ENCODE results near the gene RMND5B. TPM values are rescaled to one million over a fixed set of nuclear protein-coding genes. Genes with fewer than 3 reads are reported as not detected.
A peak's percentile ranks its signal among the peaks of the same experiment; 100 is the strongest.

RMND5B gene
- total RNA-seq, 3 donors from 2014 or later (not counting 1 experiment from before 2014, with no cell fraction given) = 9.2 to 12.7 (median 9.5) TPM

GRCh38 chr5:178131446-178131996 lies 707 bp downstream of the RMND5B start:
- 53% methylated on average over 9 of the region's 10 CpGs for WGBS (ENCODE audit: insufficient coverage)
- Mint-ChIP-seq H3K4me1 (peaks cover 7 to 28% of the 10 kb centered on the region in 2 donors), H3K27me3 (ENCODE audit: low read depth in 2 of 2) (no peaks in the 10 kb centered on the region), H3K36me3 (no peaks in the 10 kb centered on the region), H3K27ac (peak overlapping the region; percentile 5 to 13), H3K9me3 (no peaks in the 10 kb centered on the region), H3K4me3 (peak overlapping the region; percentile 72)
- peak overlapping the region; percentile 72 for H3K4me3 ChIP-seq (ENCODE audit: low read length)
- no peaks in the 10 kb centered on the region for H3K27me3 ChIP-seq (ENCODE audit: control insufficient read depth, insufficient read depth, low read length)
- no peaks in the 10 kb centered on the region for H3K9me3 ChIP-seq (ENCODE audit: control insufficient read depth, insufficient read depth, low read length)
- H3K4me1 ChIP-seq (ENCODE audit: control insufficient read depth, insufficient read depth, low read length) = peaks cover 21% of the 10 kb centered on the region
- intact Hi-C loops (cut with micrococcal nuclease) = no loop called here
- TF ChIP-seq CTCF (IDR thresholded peaks at IDR 0.05) = no peak
- peak overlapping the region; percentile 72 for H3K27ac ChIP-seq (ENCODE audit: low read length)
- ATAC-seq = no peak
- DNase-seq = no peak
- no peaks in the 10 kb centered on the region for H3K36me3 ChIP-seq (ENCODE audit: control insufficient read depth, insufficient read depth, low read length)

GRCh38 chr5:178136990-178137389 lies 6.2 kb downstream of the RMND5B start:
- WGBS (ENCODE audit: insufficient coverage) = 93% methylated on average over 10 of the region's 10 CpGs
- H3K36me3 Mint-ChIP-seq = no peaks in the 10 kb centered on the region
- H3K4me1 ChIP-seq (ENCODE audit: control insufficient read depth, insufficient read depth, low read length) = no peaks in the 10 kb centered on the region

GRCh38 chr5:178137991-178138390 lies 7.2 kb downstream of the RMND5B start:
- no peak for DNase-seq
- no peaks in the 10 kb centered on the region for H3K9me3 ChIP-seq (ENCODE audit: control insufficient read depth, insufficient read depth, low read length)
- Mint-ChIP-seq H3K4me3 (no peak overlapping the region), H3K27ac (no peak overlapping the region), H3K9me3 (no peaks in the 10 kb centered on the region), H3K36me3 (no peaks in the 10 kb centered on the region), H3K27me3 (ENCODE audit: low read depth in 2 of 2) (no peaks in the 10 kb centered on the region), H3K4me1 (peaks cover 0 to 13% of the 10 kb centered on the region in 2 donors)
- WGBS (ENCODE audit: insufficient coverage) = 96% methylated on average over 12 of the region's 12 CpGs
- no peaks in the 10 kb centered on the region for H3K4me1 ChIP-seq (ENCODE audit: control insufficient read depth, insufficient read depth, low read length)
- H3K36me3 ChIP-seq (ENCODE audit: control insufficient read depth, insufficient read depth, low read length) = peaks cover 8% of the 10 kb centered on the region
- no peak overlapping the region for H3K27ac ChIP-seq (ENCODE audit: low read length)
- H3K4me3 ChIP-seq (ENCODE audit: low read length) = no peak overlapping the region
- intact Hi-C loops (cut with micrococcal nuclease) = no loop called here
- H3K27me3 ChIP-seq (ENCODE audit: control insufficient read depth, insufficient read depth, low read length) = no peaks in the 10 kb centered on the region
- no peak for TF ChIP-seq CTCF (IDR thresholded peaks at IDR 0.05)
- no peak for ATAC-seq

More at GRCh38 chr5:178136990-178137389, 6.2 kb downstream of the RMND5B start:
- intact Hi-C loops (cut with micrococcal nuclease) = no loop called here
- no peak for TF ChIP-seq CTCF (IDR thresholded peaks at IDR 0.05)
- ATAC-seq = peak in 1 of 3 donors; percentile 21
- H3K4me3 ChIP-seq (ENCODE audit: low read length) = no peak overlapping the region
- no peaks in the 10 kb centered on the region for H3K9me3 ChIP-seq (ENCODE audit: control insufficient read depth, insufficient read depth, low read length)
- no peak for DNase-seq
- peaks cover 3% of the 10 kb centered on the region for H3K36me3 ChIP-seq (ENCODE audit: control insufficient read depth, insufficient read depth, low read length)
- Mint-ChIP-seq H3K4me3 (no peak overlapping the region), H3K27me3 (ENCODE audit: low read depth in 2 of 2) (no peaks in the 10 kb centered on the region), H3K4me1 (peaks cover 0 to 13% of the 10 kb centered on the region in 2 donors), H3K27ac (no peak overlapping the region), H3K9me3 (no peaks in the 10 kb centered on the region)
- H3K27ac ChIP-seq (ENCODE audit: low read length) = no peak overlapping the region
- no peaks in the 10 kb centered on the region for H3K27me3 ChIP-seq (ENCODE audit: control insufficient read depth, insufficient read depth, low read length)

GRCh38 chr5:178141550-178141949 lies 10.7 kb downstream of the RMND5B start:
- DNase-seq (no peak), ATAC-seq (no peak)
- no peak for TF ChIP-seq CTCF (IDR thresholded peaks at IDR 0.05)
- Histone ChIP-seq H3K9me3 (ENCODE audit: control insufficient read depth, insufficient read depth, low read length) (no peaks in the 10 kb centered on the region), H3K36me3 (ENCODE audit: control insufficient read depth, insufficient read depth, low read length) (peaks cover 13% of the 10 kb centered on the region), H3K4me1 (ENCODE audit: control insufficient read depth, insufficient read depth, low read length) (no peaks in the 10 kb centered on the region), H3K27ac (ENCODE audit: low read length) (no peak overlapping the region), H3K4me3 (ENCODE audit: low read length) (no peak overlapping the region), H3K27me3 (ENCODE audit: control insufficient read depth, insufficient read depth, low read length) (no peaks in the 10 kb centered on the region)
- H3K27ac Mint-ChIP-seq = no peak overlapping the region
- H3K4me1 Mint-ChIP-seq = no peaks in the 10 kb centered on the region
- 93% methylated on average over 4 of the region's 4 CpGs for WGBS (ENCODE audit: insufficient coverage)
- H3K36me3 Mint-ChIP-seq = no peaks in the 10 kb centered on the region
- no peaks in the 10 kb centered on the region for H3K9me3 Mint-ChIP-seq
- H3K27me3 Mint-ChIP-seq (ENCODE audit: low read depth in 2 of 2) = no peaks in the 10 kb centered on the region
- intact Hi-C loops (cut with micrococcal nuclease) = no loop called here
- no peak overlapping the region for H3K4me3 Mint-ChIP-seq

Data from natural killer cell (primary cell).